Measurements from ENCODE around the gene CHST8. TPM values are rescaled to one million over a fixed set of nuclear protein-coding genes. Genes with fewer than 3 reads are reported as not detected.
"Not testable (repeated sequence)": the region's sequence is repeated elsewhere in the genome, so short reads cannot be mapped to it uniquely, and the experiment has no call there.

The CHST8 gene
- total RNA-seq, 1 experiment from 2014 or later: not detected

GRCh38 chr19:33618363-33618762, 3.4 kb upstream of the CHST8 start:
- not testable (repeated sequence) for DNase-seq (ENCODE audit: low spot score)

- no peak for DNase-seq (ENCODE audit: low spot score)
Measured at GRCh38 chr19:33618884-33619283, 2.9 kb upstream of the CHST8 start.

GRCh38 chr19:33620611-33621010, 1.1 kb upstream of the CHST8 start:
- DNase-seq (ENCODE audit: low spot score): no peak

GRCh38 chr19:33621065-33621785, 528 bp upstream of the CHST8 start:
- DNase-seq (ENCODE audit: low spot score): no peak

- no peak for DNase-seq (ENCODE audit: low spot score)
Measured at GRCh38 chr19:33622505-33622808, 704 bp downstream of the CHST8 start.

- DNase-seq (ENCODE audit: low spot score): no peak
Measured at GRCh38 chr19:33622809-33623511, 1.2 kb downstream of the CHST8 start.

GRCh38 chr19:33624586-33624985, 2.8 kb downstream of the CHST8 start:
- no peak for DNase-seq (ENCODE audit: low spot score)

- no peak for DNase-seq (ENCODE audit: low spot score)
Measured at GRCh38 chr19:33627526-33627925, 5.8 kb downstream of the CHST8 start.

- DNase-seq (ENCODE audit: low spot score): no peak
Measured at GRCh38 chr19:33627962-33628839, 6.4 kb downstream of the CHST8 start.

- no peak for DNase-seq (ENCODE audit: low spot score)
Measured at GRCh38 chr19:33628921-33629825, 7.4 kb downstream of the CHST8 start.

GRCh38 chr19:33629826-33630375, 8.1 kb downstream of the CHST8 start:
- DNase-seq (ENCODE audit: low spot score): no peak

GRCh38 chr19:33630880-33631608, 9.3 kb downstream of the CHST8 start:
- DNase-seq (ENCODE audit: low spot score): no peak

GRCh38 chr19:33631609-33631973, 9.8 kb downstream of the CHST8 start:
- DNase-seq (ENCODE audit: low spot score): no peak

GRCh38 chr19:33634361-33635091, 12.8 kb downstream of the CHST8 start:
- DNase-seq (ENCODE audit: low spot score): no peak

- DNase-seq (ENCODE audit: low spot score): no peak
Measured at GRCh38 chr19:33638167-33639034, 16.6 kb downstream of the CHST8 start.

- no peak for DNase-seq (ENCODE audit: low spot score)
Measured at GRCh38 chr19:33639035-33639681, 17.4 kb downstream of the CHST8 start.

- DNase-seq (ENCODE audit: low spot score): no peak
Measured at GRCh38 chr19:33640773-33641172, 19.0 kb downstream of the CHST8 start.

- DNase-seq (ENCODE audit: low spot score): no peak
Measured at GRCh38 chr19:33641261-33641660, 19.5 kb downstream of the CHST8 start.
